GM12892 (cell line): ENCODE measurements around the gene REX1BD.

ENCODE experiments used
- POLR2A ChIP-seq: IDR thresholded peaks from 2 replicates; pipeline ENCODE4 v1.6.1; 2011; ENCODE audit warnings: low read depth, low read length, control low read depth
- TAF1 ChIP-seq: IDR thresholded peaks from 2 replicates; pipeline ENCODE4 v1.6.1; 2011; ENCODE audit warnings: low read depth, mild to moderate bottlenecking, control low read depth, low read length, borderline replicate concordance

- TF ChIP-seq POLR2A (no peak), TAF1 (no peak)
Measured at GRCh38 chr19:18609717-18610051, 21.1 kb downstream of the REX1BD start.
